Measurements from ENCODE around the gene SP140L.
"Not testable (repeated sequence)": the region's sequence is repeated elsewhere in the genome, so short reads cannot be mapped to it uniquely, and the experiment has no call there.

SP140L gene

DNA sequence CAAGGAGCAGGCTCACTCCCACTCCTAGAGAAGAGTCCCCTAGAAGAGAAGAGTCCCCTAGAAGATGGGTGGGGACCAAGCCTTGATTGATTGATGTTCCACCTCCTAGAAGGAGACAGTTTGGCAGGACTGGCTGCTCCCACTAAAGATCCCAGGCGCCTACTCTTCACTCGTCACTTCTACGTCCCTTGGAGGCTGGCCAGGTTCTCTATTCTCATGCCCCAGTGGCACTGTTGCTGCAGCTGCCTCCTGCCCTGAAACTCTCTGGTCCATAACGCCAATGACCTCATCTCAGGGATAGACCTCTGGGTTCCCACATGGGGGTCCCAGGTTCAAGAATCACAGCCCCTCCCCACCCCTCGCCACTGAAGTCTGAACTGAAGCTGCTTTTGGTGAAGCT is 2.5 kb upstream of the SP140L start:
- DNase-seq = no peak

DNA sequence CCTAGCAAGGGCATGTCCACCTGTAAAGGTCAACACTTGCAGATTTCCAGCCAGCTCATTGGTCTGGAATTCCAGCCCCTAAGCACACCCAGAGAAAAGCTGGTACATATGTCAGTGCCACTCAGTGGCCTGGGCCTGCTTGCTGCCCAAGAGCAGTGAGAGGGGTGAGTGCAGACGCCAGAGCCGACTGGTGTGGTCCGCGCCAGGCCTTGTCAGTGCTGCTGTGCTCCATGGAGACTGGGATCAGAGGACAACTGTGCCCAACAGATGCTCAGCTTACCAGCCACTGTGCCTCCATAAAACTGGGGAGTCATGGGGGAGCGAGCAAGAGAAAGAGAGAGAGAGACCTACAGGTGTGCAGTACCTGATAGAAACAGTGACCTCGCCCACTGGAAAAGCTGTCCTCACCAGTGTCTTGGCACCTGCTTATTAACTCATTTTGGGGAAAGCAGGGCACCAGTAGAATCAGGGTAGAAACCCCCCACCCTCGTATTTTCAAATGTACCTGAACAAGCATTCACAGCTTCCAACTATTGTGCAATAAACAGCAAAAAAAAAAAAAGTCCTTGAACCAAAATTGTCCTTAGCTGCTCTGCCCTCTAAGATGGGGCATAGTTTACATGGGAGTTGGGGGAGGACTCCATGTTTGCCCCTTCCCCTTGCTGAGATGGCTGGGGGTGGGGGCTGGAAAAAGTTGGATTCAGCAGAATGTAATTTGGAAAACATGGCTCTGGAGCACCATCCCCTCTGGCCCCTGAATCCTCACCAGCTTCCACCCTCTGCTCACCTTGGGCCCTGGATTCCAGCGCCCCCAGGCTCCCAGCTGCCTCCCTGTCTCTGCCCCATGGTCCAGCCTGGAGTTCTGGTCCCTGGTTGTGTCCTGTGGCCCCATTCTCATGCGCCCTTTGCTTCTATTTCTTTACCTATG is 1.4 kb upstream of the SP140L start:
- DNase-seq = no peak

DNA sequence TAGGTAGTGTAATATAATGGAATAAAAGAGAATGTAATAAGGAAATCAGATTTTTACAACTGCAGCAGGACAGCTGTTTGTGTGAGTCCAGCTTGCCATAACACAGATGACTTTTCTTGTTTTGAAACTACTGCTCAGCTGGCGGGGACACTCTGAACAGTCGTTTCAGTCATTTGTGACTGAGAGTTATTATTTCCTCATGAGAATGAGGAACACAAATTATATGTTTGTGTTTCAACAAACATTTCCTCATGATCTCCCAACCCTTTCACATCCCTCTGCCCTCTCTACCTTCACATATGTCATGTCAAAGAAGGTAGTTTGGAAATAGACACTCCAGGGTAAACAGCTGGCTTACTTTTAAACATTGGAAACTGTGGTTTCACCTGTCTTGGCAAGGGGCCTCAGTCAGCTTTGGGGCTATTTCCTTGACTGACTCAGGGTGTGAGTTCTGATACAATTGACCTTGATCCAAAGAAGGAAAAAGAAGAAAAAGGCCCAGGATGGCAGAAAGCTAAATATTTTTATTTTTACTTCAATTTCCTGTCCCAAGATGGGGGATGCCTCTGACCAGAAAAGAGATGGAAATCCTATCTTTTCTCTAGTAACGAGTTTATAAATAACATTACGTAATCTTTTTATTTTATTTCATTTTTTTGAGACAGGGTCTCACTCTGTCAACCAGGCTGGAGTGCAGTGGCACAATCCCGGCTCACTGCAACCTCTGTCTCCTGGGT is 593 bp downstream of the SP140L start:
- DNase-seq = no peak

DNA sequence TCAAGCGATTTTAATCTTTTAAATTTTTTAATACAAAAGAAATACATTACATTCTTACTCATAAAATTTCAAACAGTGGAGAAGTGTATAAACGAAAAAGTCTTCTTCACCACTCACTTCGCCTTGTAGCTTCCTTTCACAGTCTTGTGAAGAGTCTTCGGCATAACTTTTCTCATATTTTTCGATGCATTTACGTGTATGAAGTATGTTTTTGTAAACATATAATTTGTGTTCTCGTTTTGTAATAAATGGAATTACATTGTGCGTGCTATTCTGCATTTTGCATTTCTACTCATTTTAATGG is 1.1 kb downstream of the SP140L start:
- DNase-seq = no peak

DNA sequence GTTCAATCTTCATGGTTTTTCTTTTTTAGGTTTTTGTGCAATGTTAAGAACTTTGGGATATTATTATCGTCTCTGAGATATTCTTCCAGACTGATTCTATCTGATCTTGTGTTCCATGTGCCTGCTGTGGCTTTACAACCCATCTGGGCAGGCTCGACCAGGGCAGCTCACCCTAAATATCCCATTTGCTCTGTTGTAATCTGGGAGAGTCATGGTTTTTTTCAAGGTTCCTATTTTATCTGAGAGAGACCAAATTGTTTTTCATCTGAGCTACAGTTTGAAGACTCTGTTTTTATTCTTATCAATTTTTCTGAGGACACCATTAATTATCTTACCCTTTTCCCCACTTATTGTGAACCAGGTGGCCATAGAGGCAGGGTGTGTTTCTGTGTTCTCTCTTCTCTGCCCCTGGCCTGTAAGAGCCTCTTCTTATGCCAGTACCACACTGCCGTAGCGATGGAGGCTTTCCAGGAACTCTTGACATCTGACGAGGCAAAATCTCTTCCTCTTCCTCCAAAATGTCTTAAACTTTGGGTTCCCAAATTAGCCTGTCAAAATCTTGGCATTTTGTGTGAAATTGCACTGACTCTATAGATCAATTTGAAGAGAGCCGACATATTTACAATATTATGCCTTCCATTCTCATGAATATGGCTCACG is 3.1 kb downstream of the SP140L start:
- DNase-seq = no peak

DNA sequence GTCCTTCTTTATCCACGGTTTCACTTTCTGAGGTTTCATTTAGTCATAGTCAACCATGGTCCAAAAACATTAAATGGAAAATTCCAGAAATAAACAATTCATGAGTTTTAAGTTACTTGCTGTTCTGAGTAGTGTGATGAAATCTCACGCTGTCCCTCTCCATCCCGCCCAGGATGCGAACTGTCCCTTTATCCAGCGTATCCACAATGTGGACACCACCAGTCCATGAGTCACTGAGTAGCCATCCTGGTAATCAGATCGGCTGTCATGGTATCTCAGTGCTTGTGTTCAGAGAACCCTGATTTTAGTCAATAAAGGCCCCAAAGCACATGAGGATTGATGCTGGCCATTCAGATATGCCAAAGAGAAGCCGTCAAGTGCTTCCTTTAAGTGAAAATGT is 3.7 kb downstream of the SP140L start:
- DNase-seq = no peak

DNA sequence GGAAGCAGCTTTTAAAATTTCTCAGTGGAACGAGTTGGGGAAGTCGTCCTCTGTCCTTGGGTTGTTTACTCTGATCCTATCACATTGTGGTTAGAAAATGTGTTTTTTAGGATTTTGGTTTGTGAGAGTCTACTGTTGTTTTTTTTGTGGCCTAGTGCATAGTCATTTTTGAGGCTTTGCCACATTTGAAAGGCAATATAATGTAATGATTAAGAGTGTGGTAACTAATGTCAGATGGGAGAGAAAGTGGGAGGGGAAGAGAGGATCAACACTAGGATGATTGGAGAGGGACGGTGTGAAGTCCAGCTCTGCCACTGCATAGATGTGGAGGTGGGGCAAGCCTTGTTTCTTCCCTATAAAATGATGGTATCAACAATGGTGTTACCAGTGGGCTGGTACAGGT is 8.5 kb downstream of the SP140L start:
- DNase-seq = no peak

DNA sequence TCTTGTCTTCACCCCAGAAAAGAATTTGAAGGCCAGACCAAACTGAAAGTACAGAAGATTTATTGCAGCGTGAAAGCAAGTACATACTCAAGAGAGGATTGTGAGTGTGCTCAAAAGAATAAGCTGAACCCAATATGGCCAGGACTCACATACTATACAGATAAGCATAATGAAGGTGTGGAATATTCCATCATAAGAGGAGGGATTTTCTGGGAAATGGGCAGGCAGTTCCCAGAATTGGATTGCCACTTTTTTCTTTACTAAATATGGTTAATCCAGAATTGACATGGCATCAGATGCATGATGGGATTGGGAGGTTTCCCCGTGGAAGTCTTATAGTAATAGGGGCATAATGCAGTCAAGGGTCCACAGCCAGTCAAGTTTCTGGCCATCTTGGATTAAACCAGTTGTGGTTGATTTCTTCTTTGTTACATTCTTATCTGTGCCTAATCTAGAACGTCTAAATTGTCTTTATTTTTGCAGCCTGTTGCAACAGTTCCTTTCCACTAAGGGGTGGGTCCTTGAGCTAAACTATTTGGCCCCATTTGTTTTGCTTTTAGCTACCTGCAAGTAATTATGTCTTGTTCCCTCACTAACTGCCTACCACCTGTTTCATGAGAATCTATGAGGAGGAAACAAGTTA is 9.0 kb downstream of the SP140L start:
- DNase-seq = no peak

DNA sequence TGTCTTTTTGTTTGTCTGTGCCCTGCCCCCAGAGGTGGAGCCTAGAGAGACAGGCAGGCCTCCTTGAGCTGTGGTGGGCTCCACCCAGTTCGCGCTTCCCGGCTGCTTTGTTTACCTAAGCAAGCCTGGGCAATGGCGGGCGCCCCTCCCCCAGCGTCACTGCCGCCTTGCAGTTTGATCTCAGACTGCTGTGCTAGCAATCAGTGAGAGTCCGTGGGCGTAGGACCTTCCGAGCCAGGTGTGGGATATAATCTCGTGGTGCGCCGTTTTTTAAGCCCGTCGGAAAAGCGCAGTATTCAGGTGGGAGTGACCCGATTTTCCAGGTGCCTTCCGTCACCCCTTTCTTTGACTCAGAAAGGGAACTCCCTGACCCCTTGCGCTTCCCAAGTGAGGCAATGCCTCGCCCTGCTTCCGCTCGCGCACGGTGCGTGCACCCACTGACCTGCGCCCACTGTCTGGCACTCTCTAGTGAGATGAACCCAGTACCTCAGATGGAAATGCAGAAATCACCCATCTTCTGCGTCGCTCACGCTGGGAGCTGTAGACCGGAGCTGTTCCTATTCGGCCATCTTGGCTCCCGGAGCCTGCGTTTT is 15.0 kb downstream of the SP140L start:
- DNase-seq = not testable (repeated sequence)

DNA sequence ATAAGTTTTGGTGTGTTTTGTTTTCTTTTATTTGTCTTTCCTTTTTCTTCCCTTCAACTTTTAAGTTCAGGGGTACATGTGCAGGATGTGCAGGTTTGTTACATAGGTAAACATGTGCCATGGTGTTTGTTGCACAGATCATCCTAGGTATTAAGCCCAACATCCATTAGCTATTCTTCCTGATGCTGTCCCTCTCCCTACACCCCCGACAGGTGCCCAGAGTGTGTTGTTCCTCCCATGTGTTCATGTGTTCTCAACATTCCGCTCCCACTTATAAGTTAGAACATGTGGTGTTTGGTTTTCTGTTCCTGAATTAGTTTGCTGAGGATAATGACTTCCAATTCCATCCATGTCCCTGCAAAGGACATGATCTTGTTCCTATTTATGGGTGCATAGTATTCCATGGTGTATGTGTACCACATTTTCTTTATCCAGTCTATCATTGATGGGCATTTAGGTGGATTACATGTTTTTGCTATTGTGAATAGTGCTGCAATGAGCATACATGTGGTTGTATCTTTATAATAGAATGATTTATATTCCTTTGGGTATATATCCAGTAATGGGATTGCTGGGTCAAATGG is 16.1 kb downstream of the SP140L start:
- DNase-seq = not testable (repeated sequence)

DNA sequence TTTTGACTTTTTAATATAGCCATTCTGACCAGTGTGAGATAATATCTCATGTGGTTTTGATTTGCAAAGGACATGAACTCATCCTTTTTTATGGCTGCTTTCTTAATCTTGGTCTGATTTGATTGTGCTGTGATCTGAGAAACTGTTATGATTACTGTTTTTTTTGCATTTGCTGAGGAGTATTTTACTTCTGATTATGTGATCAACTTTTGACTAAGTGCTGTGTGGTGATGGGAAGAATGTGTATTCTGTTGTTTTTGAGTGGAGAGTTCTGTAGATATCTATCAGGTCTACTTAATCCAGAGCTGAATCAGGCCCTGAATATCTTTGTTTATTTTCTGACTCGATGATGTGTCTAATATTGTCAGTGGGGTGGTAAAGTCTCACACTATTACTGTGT is 16.8 kb downstream of the SP140L start:
- DNase-seq = no peak

DNA sequence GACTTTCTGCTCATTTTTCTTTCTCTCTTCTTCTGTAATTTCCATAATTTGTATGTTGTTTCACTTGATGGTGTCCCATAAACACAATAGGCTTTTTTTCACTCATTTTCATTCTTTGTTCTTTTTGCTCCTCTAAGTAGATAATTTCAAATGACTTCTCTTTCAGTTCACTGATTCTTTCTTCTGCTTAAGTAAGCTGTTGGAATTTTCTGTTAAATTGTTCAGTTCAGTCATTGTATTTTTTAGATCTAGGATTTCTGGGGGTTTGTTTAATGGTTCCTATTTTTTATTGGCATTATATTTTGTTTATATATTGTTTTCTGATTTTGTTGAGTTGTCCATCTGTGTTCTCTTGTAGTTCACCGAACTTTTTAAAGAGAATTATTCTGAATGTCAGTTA is 19.5 kb downstream of the SP140L start:
- no peak for DNase-seq

DNA sequence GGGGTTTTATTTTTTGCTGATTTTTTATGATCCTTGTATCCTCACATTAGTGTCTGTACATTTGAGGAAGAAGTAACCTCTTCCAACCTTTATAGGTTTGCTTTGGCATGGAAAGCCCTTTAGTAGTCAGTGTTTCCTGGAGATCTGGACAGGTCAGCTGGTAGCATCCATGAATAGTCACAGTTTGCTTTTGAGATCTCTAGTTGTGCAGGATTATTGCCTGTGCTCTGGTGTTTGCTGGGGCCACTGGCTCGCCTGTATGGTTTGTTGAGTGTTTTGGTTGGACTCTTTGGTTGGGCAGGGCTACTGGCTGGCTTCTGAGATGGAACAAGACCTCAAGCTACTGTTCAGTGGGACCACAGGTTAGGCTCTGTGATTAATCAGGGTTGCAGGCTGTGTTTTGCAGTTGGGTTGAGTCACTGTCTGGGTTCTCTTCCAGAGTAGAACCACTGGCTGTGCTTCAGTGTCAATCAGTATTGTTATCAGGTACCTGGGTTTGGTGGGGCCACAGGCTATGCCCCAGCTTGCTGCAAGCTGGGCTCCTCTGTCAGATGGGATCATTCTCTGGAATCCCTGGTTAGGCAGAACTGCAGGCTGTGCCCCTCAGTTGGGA is 20.0 kb downstream of the SP140L start:
- DNase-seq = no peak

DNA sequence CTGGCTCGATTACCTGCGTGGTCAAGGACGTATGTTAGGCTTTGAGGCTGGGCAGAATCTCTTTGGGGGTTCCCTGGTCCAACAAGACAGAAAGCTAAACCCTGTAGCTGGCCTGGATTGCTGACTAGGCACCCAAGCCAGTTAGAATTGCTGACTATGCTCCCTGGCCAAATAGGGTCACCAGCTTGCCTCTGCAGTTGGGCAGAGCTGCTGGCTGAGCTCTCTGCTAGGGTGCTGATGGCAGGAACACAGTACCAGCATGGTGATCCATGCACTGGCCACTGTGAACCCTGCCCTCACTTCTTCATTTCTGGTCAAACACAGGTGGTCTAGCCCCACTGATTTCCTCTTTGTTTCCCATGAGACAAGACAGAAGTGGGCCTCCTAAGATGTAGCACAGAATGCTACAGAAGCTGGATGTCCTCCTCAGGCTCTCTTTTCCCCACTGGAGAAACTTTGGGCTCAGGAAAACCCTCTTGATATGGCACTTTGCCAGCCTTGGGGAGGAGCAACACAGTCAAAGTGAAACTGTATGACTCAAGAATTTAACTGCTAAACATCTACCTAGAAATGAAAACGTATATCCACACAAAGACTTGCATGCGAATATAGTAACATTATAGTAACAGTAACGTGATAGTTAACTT is 20.8 kb downstream of the SP140L start:
- DNase-seq = no peak

DNA sequence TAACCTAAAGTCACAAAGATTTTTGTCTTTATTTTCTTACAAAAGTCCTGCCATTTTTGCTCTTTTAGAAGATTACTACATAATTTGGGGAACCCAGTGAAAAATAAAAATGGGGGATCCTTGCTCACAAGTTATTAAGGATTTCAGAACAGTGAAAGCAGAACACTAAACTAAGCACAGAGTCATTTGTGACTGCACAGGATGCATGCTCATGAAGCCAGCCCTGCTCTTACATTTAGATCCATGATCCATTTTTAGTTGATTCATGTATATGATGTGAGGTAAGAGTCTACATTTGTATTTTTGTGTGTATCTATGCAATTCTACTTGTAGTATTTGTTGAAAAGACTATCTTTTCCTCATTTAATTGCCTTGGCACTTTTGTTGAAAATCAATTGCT is 21.8 kb downstream of the SP140L start:
- DNase-seq = no peak

DNA sequence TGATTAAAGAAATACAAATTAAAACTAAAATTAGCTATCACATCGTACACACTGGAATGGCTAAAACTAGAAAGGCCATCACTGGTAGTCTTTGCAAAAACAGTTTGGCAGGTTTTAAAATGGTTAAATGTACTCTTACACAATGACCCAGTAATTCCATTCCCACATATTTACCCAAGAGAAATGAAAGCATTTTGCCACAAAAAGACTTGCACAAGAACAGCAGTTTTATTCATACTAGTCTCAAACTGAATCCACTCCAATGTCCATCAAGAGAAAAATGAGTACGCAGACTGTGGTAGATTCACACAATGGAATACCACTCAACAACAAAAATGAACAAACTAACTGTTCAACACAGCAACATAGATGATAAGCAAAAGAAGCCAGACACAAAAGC is 29.1 kb downstream of the SP140L start:
- no peak for DNase-seq

DNA sequence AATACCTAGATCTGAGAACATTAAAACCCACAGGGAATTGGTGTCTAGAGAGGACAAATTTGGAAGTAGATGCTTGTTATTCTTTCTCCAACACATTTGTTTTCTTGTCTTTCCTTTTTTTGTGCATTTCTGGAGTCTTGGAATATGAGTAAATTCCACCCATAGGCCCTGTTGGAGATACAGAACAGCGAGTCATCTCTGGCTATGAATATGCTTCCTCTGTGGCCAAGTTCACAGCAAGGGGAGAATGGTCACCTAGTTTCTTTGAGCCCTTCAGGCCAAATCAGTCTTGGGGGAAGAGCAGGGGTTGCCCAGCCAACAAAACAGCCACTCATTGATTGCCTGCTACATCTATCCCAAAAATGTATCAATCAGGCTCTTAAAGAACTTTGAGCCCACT is 31.3 kb downstream of the SP140L start:
- DNase-seq = no peak

DNA sequence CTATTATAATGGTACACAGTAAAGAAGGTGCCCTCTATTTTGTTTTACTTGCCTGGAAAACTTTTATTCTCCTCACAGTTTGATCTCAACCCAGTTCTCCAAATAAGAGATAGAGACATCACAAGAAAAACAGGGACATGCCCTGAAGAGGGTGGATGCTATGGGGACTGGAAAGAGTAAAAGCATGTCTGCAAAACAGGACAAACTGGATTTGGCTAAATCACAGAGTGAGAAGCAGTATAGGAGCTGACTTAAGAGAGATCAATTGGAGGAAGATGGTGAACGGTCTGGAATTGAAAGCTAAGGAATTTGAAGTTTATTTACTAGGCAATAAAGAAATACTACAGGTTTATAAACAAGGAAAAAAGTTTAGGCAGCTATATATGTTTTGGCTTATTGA is 33.0 kb downstream of the SP140L start:
- DNase-seq = no peak

DNA sequence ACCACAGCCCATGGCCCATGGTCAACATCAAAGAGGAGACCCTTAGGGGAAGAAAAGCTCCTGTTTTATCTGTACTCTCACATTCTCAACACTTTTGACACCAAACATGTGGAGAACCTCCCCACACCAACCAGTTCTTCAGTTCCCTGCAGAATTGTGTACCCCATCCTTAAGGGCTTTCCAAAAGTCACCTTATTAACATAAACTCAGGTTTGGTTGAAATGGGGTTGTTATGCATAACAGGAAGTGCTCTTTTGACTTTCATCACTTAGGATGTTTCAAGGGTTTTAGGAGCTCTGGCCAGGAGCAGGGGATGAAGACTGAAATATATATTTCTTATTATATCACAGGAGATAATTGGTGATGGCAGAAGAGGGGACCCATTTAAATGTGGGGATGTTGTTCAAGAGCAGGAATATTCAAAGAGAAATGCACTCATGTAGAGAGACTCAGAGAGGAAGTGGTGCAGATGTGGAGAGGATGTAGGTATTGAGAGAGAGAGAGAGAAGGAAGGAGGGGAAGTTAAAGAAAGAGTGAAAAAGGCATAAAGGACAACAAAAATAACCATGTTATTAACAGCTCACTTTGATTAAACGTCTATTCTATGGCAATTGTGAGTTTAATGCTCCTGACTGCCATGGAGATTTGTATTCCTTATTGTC is 35.2 kb downstream of the SP140L start:
- no peak for DNase-seq

DNA sequence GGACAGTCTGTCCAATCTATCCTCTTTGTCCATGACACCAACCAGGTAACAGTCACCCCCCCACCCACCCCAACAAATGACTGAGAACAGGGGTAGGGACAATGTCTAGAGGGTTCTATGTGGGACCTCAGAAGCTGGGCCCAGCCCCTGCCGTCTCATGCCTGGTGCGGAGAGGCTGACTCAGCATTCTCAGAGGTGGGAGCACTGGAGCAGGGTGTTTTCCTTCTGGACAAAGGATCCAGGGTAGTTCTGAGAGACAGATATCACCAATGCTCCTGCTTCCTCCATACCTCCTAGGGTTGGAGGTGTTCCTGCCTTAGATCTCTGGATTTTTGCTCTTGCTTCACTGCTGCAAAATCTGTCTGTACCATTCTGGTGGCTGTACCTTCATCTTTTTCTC is 55.1 kb downstream of the SP140L start:
- no peak for DNase-seq

DNA sequence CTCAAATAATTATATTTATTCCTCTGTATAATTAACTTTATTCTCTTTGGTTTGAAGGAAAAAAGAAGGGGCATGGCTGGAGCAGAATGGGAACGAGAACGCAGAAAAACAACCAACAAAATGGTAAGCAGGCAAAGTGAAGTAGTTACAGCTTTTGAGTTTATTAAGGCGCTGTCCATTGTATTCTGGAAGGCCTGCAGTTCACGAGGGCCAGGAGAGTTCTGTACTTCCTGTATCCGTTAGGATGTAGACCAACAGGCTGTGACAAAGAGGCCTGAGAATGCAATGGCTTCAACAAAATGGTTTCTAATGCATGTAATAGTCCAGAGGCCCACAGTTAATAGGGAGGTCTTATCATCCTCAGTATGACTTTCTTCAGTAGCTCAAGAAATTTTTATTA is 56.5 kb downstream of the SP140L start:
- no peak for DNase-seq

All from activated gamma-delta T cell treated with Interleukin-2 at 50 U/mL for 16 hours (primary cell).